Measurements from ENCODE around the gene MYL7.
"Not testable (repeated sequence)": the region's sequence is repeated elsewhere in the genome, so short reads cannot be mapped to it uniquely, and the experiment has no call there.

The MYL7 gene

GRCh38 chr7:44171901-44172300 lies 30.8 kb upstream of the MYL7 start:
- not testable (repeated sequence) for DNase-seq

GRCh38 chr7:44167920-44168319 lies 26.8 kb upstream of the MYL7 start:
- DNase-seq, result no peak

GRCh38 chr7:44163591-44163990 lies 22.5 kb upstream of the MYL7 start:
- DNase-seq, result peak; percentile 79

GRCh38 chr7:44162785-44163395 lies 21.8 kb upstream of the MYL7 start:
- no peak for DNase-seq

GRCh38 chr7:44162179-44162578 lies 21.0 kb upstream of the MYL7 start:
- DNase-seq, result no peak

GRCh38 chr7:44161371-44161770 lies 20.2 kb upstream of the MYL7 start:
- DNase-seq, result no peak

- DNase-seq, result no peak
These were observed 18.9 kb upstream of the MYL7 start for GRCh38 chr7:44159824-44160630.

GRCh38 chr7:44158873-44159631 lies 17.9 kb upstream of the MYL7 start:
- no peak for DNase-seq

- no peak for DNase-seq
These were observed 17.2 kb upstream of the MYL7 start for GRCh38 chr7:44158096-44158872.

- no peak for DNase-seq
These were observed 16.3 kb upstream of the MYL7 start for GRCh38 chr7:44157116-44158080.

- no peak for DNase-seq
These were observed 15.4 kb upstream of the MYL7 start for GRCh38 chr7:44156453-44157010.

- DNase-seq, result no peak
These were observed 14.4 kb upstream of the MYL7 start for GRCh38 chr7:44155191-44156185.

- no peak for DNase-seq
These were observed 13.6 kb upstream of the MYL7 start for GRCh38 chr7:44154703-44155102.

GRCh38 chr7:44153948-44154335 lies 12.8 kb upstream of the MYL7 start:
- no peak for DNase-seq

- DNase-seq, result no peak
These were observed 12.1 kb upstream of the MYL7 start for GRCh38 chr7:44152971-44153947.

- no peak for DNase-seq
These were observed 10.8 kb upstream of the MYL7 start for GRCh38 chr7:44151956-44152355.

GRCh38 chr7:44150966-44151941 lies 10.1 kb upstream of the MYL7 start:
- no peak for DNase-seq

- no peak for DNase-seq
These were observed 9.3 kb upstream of the MYL7 start for GRCh38 chr7:44150466-44150832.

All from fibroblast of skin of right quadriceps (primary cell).